Measurements from ENCODE around the gene SCNN1B. TPM values are rescaled to one million over a fixed set of nuclear protein-coding genes. Genes with fewer than 3 reads are reported as not detected.

The SCNN1B gene
- total RNA-seq, 1 donor, result not detected

DNA sequence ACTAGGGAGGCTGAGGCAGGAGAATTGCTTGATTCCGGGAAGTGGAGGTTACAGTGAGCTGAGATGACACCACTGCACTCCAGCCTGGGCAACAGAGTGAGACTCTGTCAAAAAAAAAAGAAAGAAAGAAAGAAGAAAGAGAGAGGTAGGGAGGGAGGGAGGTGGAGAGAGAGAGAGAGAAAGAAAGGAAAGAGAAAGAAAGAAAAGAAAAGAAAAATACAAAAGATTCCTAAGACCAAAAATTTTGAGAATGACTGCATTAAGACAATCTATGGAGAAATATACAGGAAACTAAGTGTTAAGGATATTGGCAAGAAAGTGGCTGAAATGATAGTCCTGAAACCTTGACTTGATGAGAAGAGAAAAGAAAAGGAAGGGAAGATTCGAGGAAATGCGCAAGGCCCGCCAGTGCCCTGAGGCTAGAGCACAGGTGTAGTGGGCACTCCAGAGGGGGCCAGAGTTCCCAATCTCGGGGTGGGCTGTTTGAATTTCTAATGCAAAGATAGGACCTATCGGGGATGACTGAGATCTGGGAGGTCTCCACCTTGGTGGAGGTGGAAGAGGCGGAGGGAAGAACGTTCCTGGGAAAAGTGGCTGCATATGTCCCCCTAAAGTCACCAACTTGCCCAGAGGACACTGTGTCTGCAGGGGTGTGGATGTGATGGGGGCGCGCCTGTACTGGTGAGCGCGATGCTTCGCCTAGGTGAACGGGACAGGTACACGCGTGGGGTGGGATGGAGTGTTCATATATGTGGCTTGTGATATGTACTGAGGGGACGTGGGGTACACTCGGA, 654 bp upstream of the SCNN1B start:
- Histone ChIP-seq H3K4me3 (ENCODE audit: low read length) (no peak overlapping the region), H3K9me3 (ENCODE audit: low read depth, low read length) (no peaks in the 10 kb centered on the region), H3K4me1 (ENCODE audit: insufficient read depth, low read length) (no peaks in the 10 kb centered on the region)

DNA sequence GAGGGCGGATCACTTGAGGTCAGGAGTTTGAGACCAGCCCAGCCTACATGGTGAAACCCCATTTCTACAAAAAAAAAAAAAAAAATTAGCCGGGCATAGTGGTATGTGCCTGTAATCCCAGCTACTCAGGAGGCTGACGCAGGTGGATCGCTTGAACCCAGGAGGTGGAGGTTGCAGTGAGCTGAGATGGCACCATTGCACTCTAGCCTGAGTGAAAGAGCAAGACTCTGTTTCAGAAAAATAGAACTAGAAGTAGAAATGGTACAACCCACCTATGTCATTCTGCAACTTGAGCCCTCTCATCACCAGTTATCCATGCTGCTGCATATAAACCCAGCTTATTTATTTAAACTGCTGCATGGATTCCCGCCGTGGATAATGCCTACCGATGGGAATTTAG, 1.6 kb downstream of the SCNN1B start:
- Histone ChIP-seq H3K27me3 (ENCODE audit: insufficient read depth, low read length) (peaks cover 14% of the 10 kb centered on the region), H3K9me3 (ENCODE audit: low read depth, low read length) (no peaks in the 10 kb centered on the region), H3K4me3 (ENCODE audit: low read length) (no peak overlapping the region), H3K4me1 (ENCODE audit: insufficient read depth, low read length) (no peaks in the 10 kb centered on the region)

More for the DNA sequence above, 654 bp upstream of the SCNN1B start:
- peaks cover 14% of the 10 kb centered on the region for H3K27me3 ChIP-seq (ENCODE audit: insufficient read depth, low read length)

GRCh38 chr16:23304620-23305019, 2.5 kb downstream of the SCNN1B start:
- H3K9me3 ChIP-seq (ENCODE audit: low read depth, low read length), result no peaks in the 10 kb centered on the region
- peaks cover 14% of the 10 kb centered on the region for H3K27me3 ChIP-seq (ENCODE audit: insufficient read depth, low read length)
- H3K4me1 ChIP-seq (ENCODE audit: insufficient read depth, low read length), result no peaks in the 10 kb centered on the region
- no peak overlapping the region for H3K4me3 ChIP-seq (ENCODE audit: low read length)

GRCh38 chr16:23306199-23307100, 4.3 kb downstream of the SCNN1B start:
- no peaks in the 10 kb centered on the region for H3K4me1 ChIP-seq (ENCODE audit: insufficient read depth, low read length)
- H3K27me3 ChIP-seq (ENCODE audit: insufficient read depth, low read length), result peaks cover 8% of the 10 kb centered on the region
- no peaks in the 10 kb centered on the region for H3K9me3 ChIP-seq (ENCODE audit: low read depth, low read length)
- no peak overlapping the region for H3K4me3 ChIP-seq (ENCODE audit: low read length)

GRCh38 chr16:23310217-23310616, 8.1 kb downstream of the SCNN1B start:
- no peak overlapping the region for H3K4me3 ChIP-seq (ENCODE audit: low read length)
- no peaks in the 10 kb centered on the region for H3K27me3 ChIP-seq (ENCODE audit: insufficient read depth, low read length)
- H3K9me3 ChIP-seq (ENCODE audit: low read depth, low read length), result no peaks in the 10 kb centered on the region
- no peaks in the 10 kb centered on the region for H3K4me1 ChIP-seq (ENCODE audit: insufficient read depth, low read length)

GRCh38 chr16:23310744-23311143, 8.6 kb downstream of the SCNN1B start:
- H3K4me3 ChIP-seq (ENCODE audit: low read length), result no peak overlapping the region
- no peaks in the 10 kb centered on the region for H3K9me3 ChIP-seq (ENCODE audit: low read depth, low read length)
- H3K4me1 ChIP-seq (ENCODE audit: insufficient read depth, low read length), result no peaks in the 10 kb centered on the region
- H3K27me3 ChIP-seq (ENCODE audit: insufficient read depth, low read length), result no peaks in the 10 kb centered on the region

- Histone ChIP-seq H3K9me3 (ENCODE audit: low read depth, low read length) (no peaks in the 10 kb centered on the region), H3K4me1 (ENCODE audit: insufficient read depth, low read length) (no peaks in the 10 kb centered on the region), H3K27me3 (ENCODE audit: insufficient read depth, low read length) (no peaks in the 10 kb centered on the region), H3K4me3 (ENCODE audit: low read length) (no peak overlapping the region)
These were observed 14.1 kb downstream of the SCNN1B start for GRCh38 chr16:23316232-23316631.

DNA sequence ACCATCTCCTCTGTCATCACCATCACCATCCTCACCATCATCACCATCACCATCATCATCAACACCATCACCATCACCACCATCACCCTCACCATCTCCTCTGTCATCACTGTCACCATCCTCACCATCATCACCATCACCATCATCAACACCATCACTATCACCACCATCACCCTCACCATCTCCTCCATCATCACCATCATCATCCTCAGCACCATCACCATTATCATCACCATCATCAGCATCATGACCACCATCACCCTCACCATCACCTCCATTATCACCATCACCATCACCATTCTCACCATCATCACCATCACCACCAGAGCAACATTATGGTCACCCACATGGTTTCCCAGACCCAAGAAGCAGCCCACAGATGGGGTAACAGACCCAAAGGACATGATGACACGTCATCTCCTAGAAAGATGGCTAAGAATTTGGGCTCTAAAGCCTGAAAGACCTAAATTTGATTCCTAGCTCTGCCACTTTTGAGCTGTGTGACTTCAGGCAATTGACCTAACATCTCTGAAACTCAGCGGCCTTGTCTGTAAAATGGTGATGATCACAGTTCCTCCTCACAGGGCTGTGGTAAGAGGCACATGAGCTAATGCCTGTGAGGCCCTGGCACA, 14.6 kb downstream of the SCNN1B start:
- no peaks in the 10 kb centered on the region for H3K4me1 ChIP-seq (ENCODE audit: insufficient read depth, low read length)
- H3K4me3 ChIP-seq (ENCODE audit: low read length), result no peak overlapping the region
- no peaks in the 10 kb centered on the region for H3K9me3 ChIP-seq (ENCODE audit: low read depth, low read length)
- H3K27me3 ChIP-seq (ENCODE audit: insufficient read depth, low read length), result no peaks in the 10 kb centered on the region

- no peaks in the 10 kb centered on the region for H3K4me1 ChIP-seq (ENCODE audit: insufficient read depth, low read length)
- H3K27me3 ChIP-seq (ENCODE audit: insufficient read depth, low read length), result no peaks in the 10 kb centered on the region
- no peaks in the 10 kb centered on the region for H3K9me3 ChIP-seq (ENCODE audit: low read depth, low read length)
- no peak overlapping the region for H3K4me3 ChIP-seq (ENCODE audit: low read length)
These were observed 15.2 kb downstream of the SCNN1B start for GRCh38 chr16:23317266-23317661.

- H3K9me3 ChIP-seq (ENCODE audit: low read depth, low read length), result no peaks in the 10 kb centered on the region
- no peaks in the 10 kb centered on the region for H3K27me3 ChIP-seq (ENCODE audit: insufficient read depth, low read length)
- H3K4me1 ChIP-seq (ENCODE audit: insufficient read depth, low read length), result no peaks in the 10 kb centered on the region
- H3K4me3 ChIP-seq (ENCODE audit: low read length), result no peak overlapping the region
These were observed 15.6 kb downstream of the SCNN1B start for GRCh38 chr16:23317751-23318150.

DNA sequence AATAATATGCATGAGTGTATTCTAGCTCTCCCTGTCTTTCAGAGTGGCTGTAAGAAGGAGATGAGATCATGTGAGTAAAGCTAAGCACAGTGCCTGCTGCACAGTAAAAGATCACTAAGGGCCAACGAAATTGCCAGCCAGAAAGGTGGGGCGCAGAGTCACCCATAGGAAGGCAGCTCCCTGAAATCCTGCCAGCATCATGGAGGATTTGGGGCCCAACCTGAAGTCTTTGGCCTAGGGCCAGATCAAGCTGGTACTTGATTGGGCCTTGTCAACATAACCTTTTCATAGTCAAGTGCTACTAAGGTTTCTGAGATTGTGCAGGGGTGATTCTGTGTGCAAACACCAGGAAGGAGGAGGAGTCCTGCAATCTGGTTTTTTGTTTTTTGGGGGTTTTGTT, 16.5 kb downstream of the SCNN1B start:
- Histone ChIP-seq H3K4me3 (ENCODE audit: low read length) (no peak overlapping the region), H3K4me1 (ENCODE audit: insufficient read depth, low read length) (no peaks in the 10 kb centered on the region), H3K27me3 (ENCODE audit: insufficient read depth, low read length) (no peaks in the 10 kb centered on the region), H3K9me3 (ENCODE audit: low read depth, low read length) (no peaks in the 10 kb centered on the region)

DNA sequence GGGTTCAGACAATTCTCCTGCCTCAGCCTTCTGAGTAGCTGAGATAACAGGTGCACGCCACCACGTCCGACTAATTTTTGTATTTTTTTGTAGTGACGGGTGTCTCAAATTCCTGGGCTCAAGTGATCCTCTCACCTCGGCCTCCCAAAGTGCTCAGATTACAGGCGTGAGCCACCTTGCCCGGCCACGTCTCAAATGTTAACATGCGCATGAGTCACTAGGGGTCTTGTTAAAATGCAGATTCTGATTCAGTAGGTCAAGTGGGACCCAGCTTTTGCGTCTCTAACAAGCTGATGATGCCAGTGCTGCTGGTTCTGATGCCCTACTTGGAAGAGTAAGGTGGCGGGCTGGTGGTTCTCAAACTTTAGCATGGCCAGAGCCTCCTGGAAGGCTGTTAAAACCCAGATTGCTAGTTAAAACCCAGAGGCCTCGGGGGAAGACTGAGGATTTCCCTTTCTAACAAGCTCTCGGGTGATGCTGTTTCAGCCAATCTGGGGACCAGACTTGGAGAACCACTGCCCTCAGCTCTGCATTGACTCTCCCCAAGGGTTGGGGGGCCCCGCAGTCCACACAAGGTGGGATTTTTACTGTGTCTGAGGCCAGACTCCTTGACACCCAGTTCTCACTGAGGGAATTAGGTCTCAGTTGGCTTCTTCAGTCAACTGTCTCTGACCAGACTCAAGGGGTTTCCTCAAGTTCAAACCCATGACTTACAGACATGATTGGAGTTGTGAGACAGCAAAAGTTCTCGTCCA, 17.9 kb downstream of the SCNN1B start:
- H3K4me3 ChIP-seq (ENCODE audit: low read length), result no peak overlapping the region
- no peaks in the 10 kb centered on the region for H3K27me3 ChIP-seq (ENCODE audit: insufficient read depth, low read length)
- H3K9me3 ChIP-seq (ENCODE audit: low read depth, low read length), result no peaks in the 10 kb centered on the region
- H3K4me1 ChIP-seq (ENCODE audit: insufficient read depth, low read length), result no peaks in the 10 kb centered on the region

DNA sequence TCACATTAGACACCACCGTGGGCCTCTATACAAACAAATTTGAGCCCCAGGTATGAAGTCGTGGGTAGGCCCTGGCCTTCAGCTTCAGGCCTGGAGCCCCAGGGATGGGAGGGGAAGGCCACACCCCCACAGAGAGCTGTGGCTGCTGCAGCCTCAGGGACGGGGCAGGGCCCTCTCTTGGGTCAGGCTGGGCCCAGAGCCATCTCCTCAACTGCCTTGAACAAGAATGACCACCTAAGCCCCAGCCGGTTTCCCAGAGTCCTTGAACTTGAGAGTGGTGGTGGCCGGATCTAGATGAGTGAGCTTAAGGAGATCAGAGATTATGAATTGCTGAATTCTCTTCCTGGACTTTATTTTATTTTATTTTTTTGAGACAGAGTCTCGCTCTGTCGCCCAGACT, 18.6 kb downstream of the SCNN1B start:
- H3K4me3 ChIP-seq (ENCODE audit: low read length), result no peak overlapping the region
- H3K9me3 ChIP-seq (ENCODE audit: low read depth, low read length), result no peaks in the 10 kb centered on the region

GRCh38 chr16:23321206-23321875, 19.2 kb downstream of the SCNN1B start:
- no peaks in the 10 kb centered on the region for H3K9me3 ChIP-seq (ENCODE audit: low read depth, low read length)
- H3K27me3 ChIP-seq (ENCODE audit: insufficient read depth, low read length), result no peaks in the 10 kb centered on the region
- no peaks in the 10 kb centered on the region for H3K4me1 ChIP-seq (ENCODE audit: insufficient read depth, low read length)
- H3K4me3 ChIP-seq (ENCODE audit: low read length), result no peak overlapping the region

More for the DNA sequence above, 18.6 kb downstream of the SCNN1B start:
- Histone ChIP-seq H3K4me1 (ENCODE audit: insufficient read depth, low read length) (no peaks in the 10 kb centered on the region), H3K27me3 (ENCODE audit: insufficient read depth, low read length) (no peaks in the 10 kb centered on the region)

Data from mononuclear cell (primary cell).